ENCODE data around the gene CRACDL.

GRCh38 chr2:98771264-98771663 lies 164.8 kb downstream of the CRACDL start:
- TF ChIP-seq CTCF (IDR thresholded peaks at IDR 0.05; ENCODE audit: low read depth, low read length): no peak
- TF ChIP-seq EZH2phosphoT487 (IDR thresholded peaks at IDR 0.05; ENCODE audit: low read depth): no peak
